A673 (cell line): Measurements from ENCODE around the gene MICU1.

Experiments
- CTCF ChIP-seq: fragments of 300-800, 200-600 bp; sonication (generic); conservative IDR thresholded peaks from 2 replicates; pipeline ENCODE4 v1.5.1; 2017; ENCODE audit warnings: low read depth, mild to moderate bottlenecking, antibody characterized with exemption, low read length, moderate library complexity, mixed read lengths
- EZH2 ChIP-seq: fragments of 200-600 bp; sonication (generic); IDR thresholded peaks from 2 replicates; pipeline ENCODE4 v1.6.1; 2017; ENCODE audit warnings: borderline replicate concordance, low read depth, mild to moderate bottlenecking, mixed read lengths, antibody characterized with exemption, low read length; ENCODE audit not compliant: poor library complexity, severe bottlenecking

GRCh38 chr10:72462261-72462660, 163.6 kb downstream of the MICU1 start:
- TF ChIP-seq CTCF: no peak
- no peak for TF ChIP-seq EZH2
